ENCODE data around the gene CNTNAP2. TPM values are rescaled to one million over a fixed set of nuclear protein-coding genes. Genes with fewer than 3 reads are reported as not detected.

The CNTNAP2 gene
- total and polyA plus RNA-seq, 2 of the 8 experiments (the other 6 are each of a cell fraction or from before 2014, with no cell fraction given) = 27.9 to 71.0 TPM

DNA sequence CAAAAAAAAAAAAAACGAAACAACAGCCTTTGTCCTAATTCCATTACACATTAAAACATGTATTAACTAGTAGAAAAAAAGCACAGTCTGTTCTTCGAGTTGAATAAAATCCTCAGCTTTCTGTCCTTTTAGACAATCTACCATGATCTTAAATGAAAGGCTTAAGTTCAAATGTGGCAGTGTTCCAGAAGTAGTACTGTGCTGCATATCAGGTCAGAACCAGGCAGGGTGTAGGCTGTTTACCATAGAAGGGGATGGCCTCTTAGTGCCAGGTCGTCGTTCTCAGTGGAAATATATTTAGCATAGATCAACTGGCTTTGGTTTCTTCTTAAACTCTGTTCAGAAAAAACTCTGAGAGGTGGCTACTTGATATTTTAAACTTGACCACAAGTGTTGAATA is 612.0 kb downstream of the CNTNAP2 start:
- no peaks in the 10 kb centered on the region for H3K36me3 ChIP-seq (ENCODE audit: control insufficient read depth in 2 of 4, insufficient read depth in 4 of 4, low read length in 3 of 4)
- no peaks in the 10 kb centered on the region for H3K9me3 ChIP-seq (ENCODE audit: insufficient read depth in 2 of 2, low read depth in 1 of 2, low read length in 1 of 2)
- no peak overlapping the region for H3K4ac ChIP-seq (replicated peaks; ENCODE audit: insufficient read length, low read depth, low read length)
- H2AK5ac ChIP-seq (ENCODE audit: low read depth, low read length) = no peak overlapping the region
- H3K14ac ChIP-seq (ENCODE audit: insufficient read length) = no peak overlapping the region
- ChIA-PET CTCF (ENCODE audit: partially characterized antibody) (interaction anchor here (1.3 kb wide), 1 partner anchor 10 kb away, joined by 3 read pairs; no protein-coding TSS in a partner anchor), POLR2A (ENCODE audit: partially characterized antibody) (no interaction called here)
- H3K27me3 ChIP-seq (replicated peaks in 1 of 4; ENCODE audit: control insufficient read depth in 3 of 4, extremely low read depth in 1 of 4, insufficient read depth in 3 of 4, low read length in 3 of 4) = peaks cover 0 to 2% (median 0%) of the 10 kb centered on the region in 4 experiments; a peak in 1 of 7 replicates
- H2BK20ac ChIP-seq (ENCODE audit: low read length) = no peak overlapping the region
- no peaks in the 10 kb centered on the region for H3K79me2 ChIP-seq (ENCODE audit: control insufficient read depth in 1 of 2, insufficient read depth in 2 of 2, low read length in 2 of 2)
- no peak overlapping the region for H2BK15ac ChIP-seq (ENCODE audit: low read length)
- DNase-seq (ENCODE audit: low read depth in 1 of 2, low spot score in 2 of 2) = no peak
- 90% methylated on average over 4 of the region's 4 CpGs; no CpG with 5 or more reads in 1 of the 2 experiments for WGBS, 2 experiments (ENCODE audit: extremely low coverage in 1 of 2, insufficient coverage in 1 of 2, insufficient read length in 1 of 2, insufficient replicate concordance in 2 of 2, low coverage in 1 of 2, low lambda C conversion rate in 2 of 2, missing lambda C conversion rate in 1 of 2)
- H4K91ac ChIP-seq (replicated peaks; ENCODE audit: insufficient read length, low read length) = no peak overlapping the region
- H3K23ac ChIP-seq (ENCODE audit: insufficient read length) = no peak overlapping the region
- no peak overlapping the region for H2AFZ ChIP-seq (ENCODE audit: low read length)
- no peak overlapping the region for H3K4me3 ChIP-seq (ENCODE audit: extremely low read depth in 1 of 4, insufficient read depth in 2 of 4, low read depth in 3 of 4, low read length in 4 of 4)
- no peak for FAIRE-seq
- H2BK5ac ChIP-seq (ENCODE audit: low read depth, low read length) = no peak overlapping the region
- no peaks in the 10 kb centered on the region for H3K23me2 ChIP-seq (ENCODE audit: low read depth, low read length)
- H4K5ac ChIP-seq (ENCODE audit: insufficient read length, low read depth, low read length) = no peak overlapping the region
- H3K4me1 ChIP-seq (replicated peaks in 1 of 4; ENCODE audit: control insufficient read depth in 3 of 4, insufficient read depth in 4 of 4, low read length in 3 of 4) = no peaks in the 10 kb centered on the region; a peak in 2 of 7 replicates
- no peak overlapping the region for H3K18ac ChIP-seq (ENCODE audit: extremely low read depth, low read length)
- no peak overlapping the region for H2BK12ac ChIP-seq (ENCODE audit: low read depth, low read length)
- no peaks in the 10 kb centered on the region for H3K79me1 ChIP-seq (ENCODE audit: low read depth, low read length)
- no peak overlapping the region for H2BK120ac ChIP-seq (replicated peaks; ENCODE audit: low read depth, low read length)
- H3K56ac ChIP-seq (replicated peaks; ENCODE audit: insufficient read length, low read depth, low read length) = no peak overlapping the region
- H3K27ac ChIP-seq (ENCODE audit: low read depth, low read length) = no peak overlapping the region
- H3K4me2 ChIP-seq (ENCODE audit: insufficient read depth in 1 of 2, low read depth in 2 of 2, low read length in 2 of 2) = no peak overlapping the region
- no peak overlapping the region for H4K8ac ChIP-seq (ENCODE audit: extremely low read depth, insufficient read depth, low read length)
- H4K20me1 ChIP-seq (replicated peaks in 1 of 2; ENCODE audit: control insufficient read depth in 1 of 2, insufficient read depth in 2 of 2, low read length in 2 of 2) = no peaks in the 10 kb centered on the region
- H3K9ac ChIP-seq (replicated peaks in 1 of 4; ENCODE audit: extremely low read depth in 1 of 4, low read depth in 3 of 4, low read length in 3 of 4) = no peak overlapping the region
- TF ChIP-seq, protein P1, sequence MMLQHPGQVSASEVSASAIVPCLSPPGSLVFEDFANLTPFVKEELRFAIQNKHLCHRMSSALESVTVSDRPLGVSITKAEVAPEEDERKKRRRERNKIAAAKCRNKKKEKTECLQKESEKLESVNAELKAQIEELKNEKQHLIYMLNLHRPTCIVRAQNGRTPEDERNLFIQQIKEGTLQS (IDR thresholded peaks at IDR 0.05; ENCODE audit: insufficient read depth, low read depth, low read length) = no peak
- no peak for TF ChIP-seq EP300 (IDR thresholded peaks at IDR 0.05; ENCODE audit: borderline replicate concordance in 1 of 2, low read depth in 2 of 2, low read length in 2 of 2)
- no peak for TF ChIP-seq ZNF274 (IDR thresholded peaks at IDR 0.05; ENCODE audit: borderline replicate concordance, extremely low read depth, low read length)
- no peak for TF ChIP-seq RAD21 (IDR thresholded peaks at IDR 0.05 in 1 of 2, conservative IDR thresholded peaks at IDR 0.05 in 1 of 2; ENCODE audit: low read depth in 2 of 2, low read length in 2 of 2)
- TF ChIP-seq, protein P2, sequence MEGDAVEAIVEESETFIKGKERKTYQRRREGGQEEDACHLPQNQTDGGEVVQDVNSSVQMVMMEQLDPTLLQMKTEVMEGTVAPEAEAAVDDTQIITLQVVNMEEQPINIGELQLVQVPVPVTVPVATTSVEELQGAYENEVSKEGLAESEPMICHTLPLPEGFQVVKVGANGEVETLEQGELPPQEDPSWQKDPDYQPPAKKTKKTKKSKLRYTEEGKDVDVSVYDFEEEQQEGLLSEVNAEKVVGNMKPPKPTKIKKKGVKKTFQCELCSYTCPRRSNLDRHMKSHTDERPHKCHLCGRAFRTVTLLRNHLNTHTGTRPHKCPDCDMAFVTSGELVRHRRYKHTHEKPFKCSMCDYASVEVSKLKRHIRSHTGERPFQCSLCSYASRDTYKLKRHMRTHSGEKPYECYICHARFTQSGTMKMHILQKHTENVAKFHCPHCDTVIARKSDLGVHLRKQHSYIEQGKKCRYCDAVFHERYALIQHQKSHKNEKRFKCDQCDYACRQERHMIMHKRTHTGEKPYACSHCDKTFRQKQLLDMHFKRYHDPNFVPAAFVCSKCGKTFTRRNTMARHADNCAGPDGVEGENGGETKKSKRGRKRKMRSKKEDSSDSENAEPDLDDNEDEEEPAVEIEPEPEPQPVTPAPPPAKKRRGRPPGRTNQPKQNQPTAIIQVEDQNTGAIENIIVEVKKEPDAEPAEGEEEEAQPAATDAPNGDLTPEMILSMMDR (IDR thresholded peaks at IDR 0.05; ENCODE audit: control extremely low read depth in 1 of 3, insufficient read depth in 1 of 3, low read depth in 1 of 3, low read length in 3 of 3) = no peak
- no peak for TF ChIP-seq SP2 (IDR thresholded peaks at IDR 0.05; ENCODE audit: low read length)
- TF ChIP-seq KDM4A (IDR thresholded peaks at IDR 0.05; ENCODE audit: low read depth, low read length, severe bottlenecking) = no peak
- no peak for TF ChIP-seq CTBP2 (IDR thresholded peaks at IDR 0.05; ENCODE audit: borderline replicate concordance, insufficient read depth, insufficient read length, low read length)
- no peak for TF ChIP-seq TAF1 (IDR thresholded peaks at IDR 0.05; ENCODE audit: low read depth, low read length)
- TF ChIP-seq CBX5 (IDR thresholded peaks at IDR 0.05; ENCODE audit: low read depth, low read length) = no peak
